RWPE2 (cell line): Measurements from ENCODE around the gene SAP30L.

Experiments
- ATAC-seq: fragments of 200-7000 bp; cut with Tn5 transposase; 3 replicates; pipeline ENCODE4 v1.9.1; 2021; ENCODE audit warnings: low read depth
- DNase-seq: peaks from one replicate; pipeline ENCODE4 v3.0.0-alpha.2; 2020; ENCODE audit warnings: low spot score
- H3K27ac ChIP-seq: fragments of 450-650 bp; 2 replicates; pipeline ENCODE4 v1.5.1; 2017; ENCODE audit warnings: mild to moderate bottlenecking; ENCODE audit not compliant: poor library complexity, severe bottlenecking
- H3K27me3 ChIP-seq: fragments of 250-450 bp; sonication (Bioruptor Pico); 2 replicates; pipeline ENCODE4 v1.5.1; 2021; ENCODE audit warnings: mild to moderate bottlenecking, moderate library complexity; ENCODE audit not compliant: insufficient read depth, poor library complexity, severe bottlenecking
- H3K36me3 ChIP-seq: fragments of 250-450 bp; sonication (Bioruptor Pico); 2 replicates; pipeline ENCODE4 v1.5.1; 2020; ENCODE audit warnings: low read depth, mild to moderate bottlenecking, moderate library complexity
- H3K4me1 ChIP-seq: fragments of 250-450 bp; sonication (Bioruptor Pico); 2 replicates; pipeline ENCODE4 v1.5.1; 2021; ENCODE audit warnings: mild to moderate bottlenecking, moderate library complexity; ENCODE audit not compliant: insufficient read depth, poor library complexity, severe bottlenecking
- H3K4me3 ChIP-seq: fragments of 250-450 bp; sonication (Bioruptor Pico); 2 replicates; pipeline ENCODE4 v1.5.1; 2021; ENCODE audit warnings: mild to moderate bottlenecking, moderate library complexity; ENCODE audit not compliant: severe bottlenecking
- H3K9me3 ChIP-seq: fragments of 250-450 bp; sonication (Bioruptor Pico); 2 replicates; pipeline ENCODE4 v1.5.1; 2021; ENCODE audit warnings: mild to moderate bottlenecking, moderate library complexity; ENCODE audit not compliant: severe bottlenecking
- CTCF ChIP-seq: fragments of 450-650 bp; IDR thresholded peaks from one replicate; pipeline ENCODE4 v1.5.1; 2017; ENCODE audit warnings: mild to moderate bottlenecking, moderate library complexity; ENCODE audit not compliant: poor library complexity, severe bottlenecking

SAP30L gene

GRCh38 chr5:154437281-154437965 lies 8.4 kb upstream of the SAP30L start:
- no peak for TF ChIP-seq CTCF
- no peaks in the 10 kb centered on the region for H3K27me3 ChIP-seq
- no peak overlapping the region for H3K27ac ChIP-seq
- ATAC-seq (no peak), DNase-seq (no peak)
- H3K4me1 ChIP-seq: peaks cover 1% of the 10 kb centered on the region
- no peak overlapping the region for H3K4me3 ChIP-seq
- no peaks in the 10 kb centered on the region for H3K9me3 ChIP-seq
- H3K36me3 ChIP-seq: peaks cover 77% of the 10 kb centered on the region

GRCh38 chr5:154440540-154440939 lies 5.3 kb upstream of the SAP30L start:
- Histone ChIP-seq H3K9me3 (no peaks in the 10 kb centered on the region), H3K4me1 (peaks cover 18% of the 10 kb centered on the region), H3K27me3 (no peaks in the 10 kb centered on the region), H3K27ac (no peak overlapping the region), H3K4me3 (no peak overlapping the region), H3K36me3 (peaks cover 70% of the 10 kb centered on the region)
- ATAC-seq (no peak), DNase-seq (no peak)
- no peak for TF ChIP-seq CTCF

GRCh38 chr5:154442801-154443200 lies 3.0 kb upstream of the SAP30L start:
- no peak for TF ChIP-seq CTCF
- DNase-seq (no peak), ATAC-seq (no peak)
- H3K9me3 ChIP-seq: no peaks in the 10 kb centered on the region
- no peak overlapping the region for H3K27ac ChIP-seq
- peaks cover 18% of the 10 kb centered on the region for H3K4me1 ChIP-seq
- H3K4me3 ChIP-seq: no peak overlapping the region
- H3K36me3 ChIP-seq: peaks cover 52% of the 10 kb centered on the region
- no peaks in the 10 kb centered on the region for H3K27me3 ChIP-seq

GRCh38 chr5:154444556-154445421 lies 1.0 kb upstream of the SAP30L start:
- peak; percentile 32 for ATAC-seq
- H3K27me3 ChIP-seq: no peaks in the 10 kb centered on the region
- no peak for DNase-seq
- peak overlapping the region; percentile 46 for H3K27ac ChIP-seq
- H3K4me1 ChIP-seq: peaks cover 22% of the 10 kb centered on the region
- TF ChIP-seq CTCF: no peak
- peaks cover 36% of the 10 kb centered on the region for H3K36me3 ChIP-seq
- H3K4me3 ChIP-seq: peak overlapping the region; percentile 79
- H3K9me3 ChIP-seq: no peaks in the 10 kb centered on the region
